Measurements from ENCODE around the gene TMEM186.

DNA sequence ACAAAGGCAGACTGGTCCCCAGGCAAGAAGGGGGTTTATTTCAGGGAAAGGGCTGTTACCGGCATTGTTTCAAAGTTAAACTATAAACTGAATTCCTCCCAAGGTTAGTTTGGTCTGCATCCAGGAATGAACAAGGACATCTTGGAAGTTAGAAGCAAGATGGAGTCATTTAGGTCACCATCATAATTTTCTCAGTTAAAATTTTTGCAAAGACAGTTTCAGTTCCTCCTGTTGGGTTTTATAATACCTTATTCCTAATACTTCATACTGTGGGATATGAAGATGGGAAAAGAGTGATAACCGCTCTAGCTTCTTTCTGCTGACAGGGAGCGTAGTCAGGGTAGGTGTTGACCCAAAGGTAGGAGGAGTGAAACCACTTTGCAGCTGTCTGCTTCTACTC is 25.0 kb upstream of the TMEM186 start:
- no peak for TF ChIP-seq POLR2A (IDR thresholded peaks at IDR 0.05)
- TF ChIP-seq, protein P1, sequence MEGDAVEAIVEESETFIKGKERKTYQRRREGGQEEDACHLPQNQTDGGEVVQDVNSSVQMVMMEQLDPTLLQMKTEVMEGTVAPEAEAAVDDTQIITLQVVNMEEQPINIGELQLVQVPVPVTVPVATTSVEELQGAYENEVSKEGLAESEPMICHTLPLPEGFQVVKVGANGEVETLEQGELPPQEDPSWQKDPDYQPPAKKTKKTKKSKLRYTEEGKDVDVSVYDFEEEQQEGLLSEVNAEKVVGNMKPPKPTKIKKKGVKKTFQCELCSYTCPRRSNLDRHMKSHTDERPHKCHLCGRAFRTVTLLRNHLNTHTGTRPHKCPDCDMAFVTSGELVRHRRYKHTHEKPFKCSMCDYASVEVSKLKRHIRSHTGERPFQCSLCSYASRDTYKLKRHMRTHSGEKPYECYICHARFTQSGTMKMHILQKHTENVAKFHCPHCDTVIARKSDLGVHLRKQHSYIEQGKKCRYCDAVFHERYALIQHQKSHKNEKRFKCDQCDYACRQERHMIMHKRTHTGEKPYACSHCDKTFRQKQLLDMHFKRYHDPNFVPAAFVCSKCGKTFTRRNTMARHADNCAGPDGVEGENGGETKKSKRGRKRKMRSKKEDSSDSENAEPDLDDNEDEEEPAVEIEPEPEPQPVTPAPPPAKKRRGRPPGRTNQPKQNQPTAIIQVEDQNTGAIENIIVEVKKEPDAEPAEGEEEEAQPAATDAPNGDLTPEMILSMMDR (IDR thresholded peaks at IDR 0.05): no peak
